Ovary (tissue), 9 donors: Measurements from ENCODE around the gene SLC9A9. TPM values are rescaled to one million over a fixed set of nuclear protein-coding genes. Genes with fewer than 3 reads are reported as not detected.

Experiments
- DNase-seq, 5 donors: peaks; one replicate each; pipeline ENCODE4 v3.0.0-alpha.2; 2019 to 2020
- H3K27ac ChIP-seq, 2 donors: fragments of 200-600 bp; one replicate each; pipeline versions ENCODE4 v1.5.1 to v1.8.0; 2019 to 2022
- H3K27me3 ChIP-seq: fragments of 200-600 bp; one replicate; pipeline ENCODE4 v1.8.0; 2022
- H3K36me3 ChIP-seq: fragments of 200-600 bp; sonication (generic); one replicate; pipeline ENCODE4 v1.5.1; 2019
- H3K4me1 ChIP-seq: one replicate; pipeline ENCODE4 v1.8.1; 2013; ENCODE audit warnings: mild to moderate bottlenecking, moderate library complexity; ENCODE audit not compliant: insufficient read depth
- H3K4me3 ChIP-seq: fragments of 200-600 bp; sonication (generic); one replicate; pipeline ENCODE4 v1.5.1; 2017
- H3K9me3 ChIP-seq, 2 donors: fragments of 200-600 bp in 1 of 2; sonication (generic) in 1 of 2; one replicate each; pipeline versions ENCODE4 v1.5.1 to v1.8.1; 2013 to 2019; ENCODE audit warnings: mild to moderate bottlenecking in 1 of 2, moderate library complexity in 1 of 2
- EP300 ChIP-seq: sonication (generic); formaldehyde crosslinking; IDR thresholded peaks from one replicate; pipeline ENCODE4 v1.6.1; 2017; ENCODE audit warnings: antibody characterized with exemption
- POLR2A ChIP-seq: fragments of 450-650 bp; IDR thresholded peaks from one replicate; pipeline ENCODE4 v1.6.1; 2017; ENCODE audit warnings: antibody characterized with exemption, mild to moderate bottlenecking, moderate library complexity
- WGBS, 3 donors: extraction: QIAGEN DNeasy Blood & Tissue Kit in 1 of 3; methylation state at CpG; one replicate each; pipeline versions ENCODE4 v1.1.5 to v1.1.7; 2013 to 2017; 5-methylcytosine and 5-hydroxymethylcytosine counted together
- intact Hi-C, 4 donors: fragments of 100-400 bp; cut with DNase I; formaldehyde crosslinking; loops; one replicate each; pipeline versions ENCODE4 v1.11.0 to v1.15.1; 2022 to 2023
- polyA plus RNA-seq, 2 donors: library from polyadenylated mRNA; stranded (reverse); fragments of 200-250 nt in 1 of 2; fragments of 350-450 nt in 1 of 2; fragmentation: Illumina TruSeq in 1 of 2; extraction: RNeasy Lipid Tissue Mini Kit (QIAGEN cat#74804) in 1 of 2; gene quantifications; one replicate each; pipeline ENCODE4 v1.2.3, GENCODE V29; 2013 to 2014
- total RNA-seq, 7 donors: library from RNA; depleted of rRNA in 2 of 7; stranded (reverse); fragments of >200 nt in 2 of 7; fragmentation: NEBNext Ultra II Directional in 3 of 7; extraction: Animal tissue kit (Norgen Biotek cat#: 25700) in 3 of 7; gene quantifications; one replicate each; pipeline versions ENCODE4 v1.1.0 to v1.2.4, GENCODE V29; 2016 to 2023
- TF ChIP-seq, protein P1 (sequence below), 3 donors: fragments of 450-650 bp in 2 of 3; fragments of 200-600 bp in 1 of 3; IDR thresholded peaks; one replicate each; pipeline versions ENCODE4 v1.5.1 to v1.8.0; 2016 to 2022; ENCODE audit warnings: antibody characterized with exemption in 3 of 3, mild to moderate bottlenecking in 1 of 3
- donor health status: DM: no; HTN: no; CAD: no; lungs with moderate emphysema.
- donor health status: DM: no; HTN: no; CAD: no.
- donor health status: Bipolar disorder and iron deficiency.
- donor health status: DM: yes; HTN: yes; CAD: no.
- donor health status: DM: no; HTN: no; CAD: no.
- donor health status: DM: yes; HTN: yes; CAD: no.

Gene SLC9A9
- total and polyA plus RNA-seq, 9 donors, result 7.0 to 22.7 (median 13.5) TPM

DNA sequence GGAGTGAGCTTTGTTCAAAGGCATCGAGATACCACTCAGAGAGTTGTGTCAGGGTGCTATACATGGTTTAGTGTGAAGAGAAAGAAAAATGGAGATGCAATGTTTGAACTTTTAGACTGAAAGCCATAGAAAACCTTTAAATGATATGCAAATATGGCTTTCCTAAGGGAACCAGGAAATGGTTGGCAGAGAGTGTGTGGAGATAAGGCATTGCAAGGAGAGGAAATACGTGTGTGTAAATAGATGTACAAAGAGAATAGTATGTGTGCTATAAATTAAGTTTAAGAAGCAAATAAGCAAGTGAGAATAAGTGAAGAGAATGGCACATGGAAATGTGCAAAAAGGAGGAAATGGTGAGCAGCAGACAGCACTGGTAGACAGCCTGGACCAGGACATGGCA lies 198.1 kb downstream of the SLC9A9 start:
- Histone ChIP-seq H3K27me3 (no peaks in the 10 kb centered on the region), H3K27ac (no peak overlapping the region), H3K4me1 (peaks cover 1% of the 10 kb centered on the region), H3K4me3 (no peak overlapping the region), H3K36me3 (no peaks in the 10 kb centered on the region), H3K9me3 (no peaks in the 10 kb centered on the region)
- TF ChIP-seq, protein P1, sequence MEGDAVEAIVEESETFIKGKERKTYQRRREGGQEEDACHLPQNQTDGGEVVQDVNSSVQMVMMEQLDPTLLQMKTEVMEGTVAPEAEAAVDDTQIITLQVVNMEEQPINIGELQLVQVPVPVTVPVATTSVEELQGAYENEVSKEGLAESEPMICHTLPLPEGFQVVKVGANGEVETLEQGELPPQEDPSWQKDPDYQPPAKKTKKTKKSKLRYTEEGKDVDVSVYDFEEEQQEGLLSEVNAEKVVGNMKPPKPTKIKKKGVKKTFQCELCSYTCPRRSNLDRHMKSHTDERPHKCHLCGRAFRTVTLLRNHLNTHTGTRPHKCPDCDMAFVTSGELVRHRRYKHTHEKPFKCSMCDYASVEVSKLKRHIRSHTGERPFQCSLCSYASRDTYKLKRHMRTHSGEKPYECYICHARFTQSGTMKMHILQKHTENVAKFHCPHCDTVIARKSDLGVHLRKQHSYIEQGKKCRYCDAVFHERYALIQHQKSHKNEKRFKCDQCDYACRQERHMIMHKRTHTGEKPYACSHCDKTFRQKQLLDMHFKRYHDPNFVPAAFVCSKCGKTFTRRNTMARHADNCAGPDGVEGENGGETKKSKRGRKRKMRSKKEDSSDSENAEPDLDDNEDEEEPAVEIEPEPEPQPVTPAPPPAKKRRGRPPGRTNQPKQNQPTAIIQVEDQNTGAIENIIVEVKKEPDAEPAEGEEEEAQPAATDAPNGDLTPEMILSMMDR (IDR thresholded peaks at IDR 0.05), result no peak
- no peak for TF ChIP-seq EP300
- no peak for TF ChIP-seq POLR2A
- intact Hi-C loops, result no loop called here
- 93 to 95% (median 94%) methylated on average over 2 of the region's 2 CpGs for WGBS, 3 donors
- no peak for DNase-seq

DNA sequence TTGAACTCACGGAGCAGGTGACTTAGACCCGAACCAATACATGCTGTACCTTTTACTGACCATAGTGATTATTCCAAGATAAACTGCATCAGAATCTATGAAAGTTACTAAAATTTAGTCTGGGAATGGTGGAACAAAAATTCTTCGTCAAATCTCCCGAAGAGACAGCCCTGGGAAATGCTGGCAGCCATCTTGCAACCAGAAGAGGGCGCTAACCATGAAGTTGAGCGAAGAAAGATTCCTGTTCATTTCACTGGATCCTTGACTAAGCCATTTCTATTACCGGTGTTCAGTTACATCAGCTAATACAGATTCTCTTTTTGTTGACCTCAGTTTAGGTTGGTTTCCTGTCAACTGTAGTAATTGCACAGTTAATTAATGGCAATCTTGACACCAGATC lies 199.6 kb downstream of the SLC9A9 start:
- WGBS, 3 donors, result 89 to 95% (median 91%) methylated on average over 7 of the region's 7 CpGs
- intact Hi-C loops, result no loop called here
- TF ChIP-seq, protein P1 (IDR thresholded peaks at IDR 0.05), result no peak
- no peak for TF ChIP-seq POLR2A
- no peak for TF ChIP-seq EP300
- Histone ChIP-seq H3K36me3 (no peaks in the 10 kb centered on the region), H3K4me1 (peaks cover 1% of the 10 kb centered on the region), H3K27me3 (no peaks in the 10 kb centered on the region), H3K9me3 (no peaks in the 10 kb centered on the region), H3K27ac (no peak overlapping the region), H3K4me3 (no peak overlapping the region)
- no peak for DNase-seq

DNA sequence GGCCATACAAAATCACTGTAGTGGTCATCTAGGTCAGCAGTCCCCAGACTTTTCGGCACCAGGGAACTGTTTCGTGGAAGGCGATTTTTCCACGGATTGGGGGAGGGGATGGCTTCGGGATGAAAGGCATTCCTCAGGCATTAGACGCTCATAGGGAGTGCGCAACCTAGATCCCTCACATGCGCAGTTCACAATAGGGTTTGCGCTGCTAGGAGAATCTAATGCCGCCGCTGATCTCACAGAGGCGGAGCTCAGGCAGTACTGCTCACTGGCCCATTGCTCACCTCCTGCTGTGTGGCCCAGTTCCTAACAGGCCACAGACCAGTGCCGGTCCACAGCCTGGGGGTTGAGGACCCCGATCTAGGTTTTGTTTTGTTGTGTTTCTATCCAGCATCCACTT lies 200.1 kb downstream of the SLC9A9 start:
- no peak for TF ChIP-seq POLR2A
- TF ChIP-seq EP300, result no peak
- TF ChIP-seq, protein P1 (IDR thresholded peaks at IDR 0.05), result no peak
- DNase-seq, result no peak
- no peaks in the 10 kb centered on the region for H3K27me3 ChIP-seq
- no peaks in the 10 kb centered on the region for H3K36me3 ChIP-seq
- no peaks in the 10 kb centered on the region for H3K9me3 ChIP-seq
- H3K4me3 ChIP-seq, result no peak overlapping the region
- intact Hi-C loops, result no loop called here
- WGBS, 3 donors, result 94 to 97% (median 95%) methylated on average over 14 of the region's 14 CpGs
- H3K4me1 ChIP-seq, result peaks cover 1% of the 10 kb centered on the region
- H3K27ac ChIP-seq, result no peak overlapping the region

DNA sequence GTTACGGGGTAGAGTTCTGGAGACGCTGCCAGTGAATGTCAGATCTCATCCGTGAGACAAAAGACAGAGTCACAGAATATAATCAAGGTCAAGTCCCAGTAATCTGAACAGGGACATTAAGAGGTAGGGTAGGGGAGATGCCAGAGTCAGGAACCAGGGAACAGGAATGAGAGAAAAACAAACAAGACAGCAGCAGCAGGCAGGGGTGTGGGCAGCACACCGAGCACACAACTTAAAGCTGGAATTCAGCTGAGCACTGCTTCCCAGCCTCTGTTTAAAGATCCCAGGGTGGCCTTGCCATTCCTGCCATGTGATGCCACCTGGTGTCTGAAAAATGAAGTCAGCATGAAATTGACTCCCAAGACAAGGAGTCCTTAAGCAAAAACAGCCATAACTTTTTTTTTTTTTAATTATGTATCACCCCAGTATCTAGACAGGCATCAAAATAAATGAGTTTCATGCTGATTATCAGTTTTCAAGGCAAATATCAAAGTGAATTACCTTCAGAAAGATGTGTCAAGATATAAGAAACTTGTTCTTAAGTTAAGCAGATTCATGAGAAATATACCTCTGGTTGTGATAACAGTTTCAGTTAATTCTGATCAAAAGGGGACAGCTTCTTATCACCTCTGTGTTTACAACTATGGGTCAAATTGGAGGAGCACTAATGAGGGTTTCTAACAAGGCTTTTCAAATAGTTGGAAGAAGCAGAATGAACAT lies 203.7 kb downstream of the SLC9A9 start:
- no peaks in the 10 kb centered on the region for H3K9me3 ChIP-seq
- TF ChIP-seq POLR2A (no peak), EP300 (no peak)
- TF ChIP-seq, protein P1 (IDR thresholded peaks at IDR 0.05), result no peak
- intact Hi-C loops, result no loop called here
- no peak for DNase-seq
- no peak overlapping the region for H3K4me3 ChIP-seq
- no peaks in the 10 kb centered on the region for H3K27me3 ChIP-seq
- no peaks in the 10 kb centered on the region for H3K4me1 ChIP-seq
- H3K36me3 ChIP-seq, result no peaks in the 10 kb centered on the region
- H3K27ac ChIP-seq, result no peak overlapping the region
- 65 to 68% (median 67%) methylated on average over 4 of the region's 4 CpGs for WGBS, 3 donors
